AG04449 (cell line): ENCODE results near the gene TMEM167A.

Experiments
- CTCF ChIA-PET: fragments of 350-600 bp; formaldehyde crosslinking; extraction: SDS; loops from one replicate; lab custom pipeline; 2021; ENCODE audit warnings: antibody characterized with exemption; lab: Yijun Ruan, JAX
- POLR2A ChIA-PET: fragments of 400-600, 350-600 bp; formaldehyde crosslinking; extraction: SDS; loops from one replicate; lab custom pipeline; 2020; ENCODE audit warnings: antibody characterized with exemption, inconsistent platforms; lab: Yijun Ruan, JAX
- DNase-seq: peaks from one replicate; pipeline ENCODE4 v3.0.0-alpha.2; 2010; ENCODE audit warnings: low read depth, low spot score
- H3K4me3 ChIP-seq: 2 replicates; pipeline ENCODE4 v1.5.1; 2011; ENCODE audit warnings: low read depth, mild to moderate bottlenecking, control low read depth, low read length
- CTCF ChIP-seq: IDR thresholded peaks from one replicate; pipeline ENCODE4 v1.5.1; 2011; ENCODE audit warnings: mild to moderate bottlenecking, moderate library complexity, low read length, control low read depth, inconsistent platforms; ENCODE audit not compliant: insufficient read depth; ENCODE audit errors: missing control alignments

The TMEM167A gene

GRCh38 chr5:83007755-83008154, 69.4 kb downstream of the TMEM167A start:
- no peak for DNase-seq
- CTCF ChIA-PET: no interaction called here
- no peak for TF ChIP-seq CTCF
- POLR2A ChIA-PET: no interaction called here
- no peak overlapping the region for H3K4me3 ChIP-seq

- no peak for DNase-seq
- no peak overlapping the region for H3K4me3 ChIP-seq
- ChIA-PET CTCF (no interaction called here), POLR2A (no interaction called here)
- no peak for TF ChIP-seq CTCF
Observed at GRCh38 chr5:83006683-83007283, 70.4 kb downstream of the TMEM167A start.

GRCh38 chr5:83003791-83004190, 73.4 kb downstream of the TMEM167A start:
- POLR2A ChIA-PET: no interaction called here
- H3K4me3 ChIP-seq: no peak overlapping the region
- DNase-seq: no peak
- CTCF ChIA-PET: interaction anchor here (0.9 kb wide), 1 partner anchor 469 kb away, joined by 4 read pairs; no protein-coding TSS in a partner anchor
- no peak for TF ChIP-seq CTCF
